GM12891 (cell line): ENCODE data around the gene OR2H1.

Experiments used
- DNase-seq: peaks from one replicate; pipeline ENCODE4 v3.0.0; 2011; ENCODE audit warnings: low spot score; ENCODE audit not compliant: insufficient read length
- FAIRE-seq: peaks from 2 replicates; lab custom pipeline; 2011; peaks lifted over from hg19 to GRCh38; lab: Jason Lieb, UNC
- PAX5 ChIP-seq: IDR thresholded peaks from 2 replicates; pipeline ENCODE4 v1.6.1; 2011; ENCODE audit warnings: low read length, moderate library complexity, mild to moderate bottlenecking; ENCODE audit not compliant: insufficient read depth, severe bottlenecking
- POLR2A ChIP-seq: IDR thresholded peaks from 2 replicates; pipeline ENCODE4 v1.6.1; 2011; ENCODE audit warnings: low read depth, low read length, control low read depth
- POLR2AphosphoS5 ChIP-seq: IDR thresholded peaks from 2 replicates; pipeline ENCODE4 v1.6.1; 2011; ENCODE audit warnings: low read depth, low read length, control low read depth
- POU2F2 ChIP-seq: IDR thresholded peaks from 2 replicates; pipeline ENCODE4 v1.6.1; 2011; ENCODE audit warnings: low read depth, mild to moderate bottlenecking, control low read depth, low read length, moderate library complexity
- SPI1 ChIP-seq: IDR thresholded peaks from 2 replicates; pipeline ENCODE4 v1.6.1; 2011; ENCODE audit warnings: low read depth, low read length, control low read depth
- TAF1 ChIP-seq: IDR thresholded peaks from 2 replicates; pipeline ENCODE4 v1.6.1; 2011; ENCODE audit warnings: low read depth, low read length, control low read depth

Gene OR2H1

DNA sequence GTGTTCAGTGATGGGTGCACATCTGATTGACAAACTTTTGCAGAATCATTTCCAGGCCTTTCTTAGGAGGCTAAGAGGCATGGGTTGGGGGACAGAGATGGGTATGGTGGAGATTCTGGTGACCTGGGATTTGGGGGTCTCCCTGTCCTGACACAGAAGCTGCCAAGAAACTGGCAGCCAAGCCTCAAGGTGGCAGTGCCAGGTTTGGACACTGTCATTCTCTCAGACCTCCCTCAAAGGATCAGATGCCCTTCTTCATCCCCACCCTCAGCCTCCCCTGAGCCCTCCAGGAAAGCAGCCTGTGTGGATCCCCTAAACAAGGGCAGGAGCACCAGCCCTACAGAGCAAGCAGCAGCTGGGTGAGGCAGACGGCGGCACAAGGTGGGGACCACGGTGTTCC lies 48.9 kb downstream of the OR2H1 start:
- TF ChIP-seq POLR2A (no peak), POLR2AphosphoS5 (no peak), POU2F2 (no peak), TAF1 (no peak), PAX5 (no peak)
- DNase-seq: no peak
- no peak for FAIRE-seq

- TF ChIP-seq POLR2A (no peak), POU2F2 (no peak)
- FAIRE-seq (no peak), DNase-seq (no peak)
These were observed 49.6 kb downstream of the OR2H1 start for GRCh38 chr6:29506446-29507067.

- no peak for DNase-seq
- TF ChIP-seq TAF1: no peak
- TF ChIP-seq POLR2A: no peak
- TF ChIP-seq POLR2AphosphoS5: no peak
- no peak for TF ChIP-seq POU2F2
- no peak for TF ChIP-seq SPI1
- no peak for TF ChIP-seq PAX5
- no peak for FAIRE-seq
These were observed 50.4 kb downstream of the OR2H1 start for GRCh38 chr6:29507319-29507718.

DNA sequence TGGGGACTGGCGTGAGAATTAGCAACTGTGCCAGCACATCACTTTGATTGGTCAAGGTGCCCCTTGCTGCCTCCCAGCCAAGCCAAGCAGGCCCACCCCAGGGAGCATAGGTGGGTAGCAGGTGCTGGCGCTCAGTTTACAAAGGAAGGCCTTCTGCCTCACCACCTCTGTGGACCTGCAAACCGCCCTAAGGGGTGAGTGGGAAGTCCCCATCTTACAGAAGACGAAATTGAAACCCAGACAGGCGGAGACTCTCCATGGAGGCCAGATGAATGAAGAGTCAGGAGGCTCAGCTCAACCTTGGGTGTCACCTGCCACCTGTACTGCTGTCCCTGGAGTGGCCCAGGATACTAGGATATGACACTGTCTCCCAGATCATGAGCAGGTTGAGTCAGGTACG lies 52.3 kb downstream of the OR2H1 start:
- FAIRE-seq: peak; percentile 57
- DNase-seq: no peak
- TF ChIP-seq TAF1: no peak
- TF ChIP-seq SPI1: no peak
- TF ChIP-seq POLR2AphosphoS5: no peak
- no peak for TF ChIP-seq POU2F2
- no peak for TF ChIP-seq POLR2A
- TF ChIP-seq PAX5: no peak

DNA sequence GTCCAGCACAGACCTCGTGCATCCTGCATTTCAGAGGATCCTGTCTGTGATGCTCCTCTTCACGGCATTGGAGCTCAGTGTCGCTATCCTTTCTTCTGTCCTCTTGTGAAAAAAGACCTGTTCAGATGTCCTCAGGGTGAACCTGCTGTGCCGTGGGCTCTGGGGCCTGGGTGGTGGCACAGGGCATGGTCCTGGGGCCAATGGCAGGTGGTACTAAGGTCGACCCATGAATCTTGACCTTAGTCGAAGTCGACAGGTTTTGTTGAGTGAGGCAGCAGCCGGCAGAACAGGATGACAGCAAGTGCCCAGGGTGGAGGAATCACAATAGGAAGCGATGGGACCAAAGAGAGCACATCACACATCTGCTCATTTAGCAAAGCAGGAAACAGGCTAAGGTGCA lies 52.8 kb downstream of the OR2H1 start:
- DNase-seq (no peak), FAIRE-seq (no peak)
- TF ChIP-seq PAX5 (no peak), POU2F2 (no peak), TAF1 (no peak), SPI1 (no peak), POLR2A (no peak), POLR2AphosphoS5 (no peak)

- FAIRE-seq (no peak), DNase-seq (no peak)
- TF ChIP-seq TAF1 (no peak), PAX5 (no peak), POU2F2 (no peak), POLR2AphosphoS5 (no peak), SPI1 (no peak), POLR2A (no peak)
These were observed 53.2 kb downstream of the OR2H1 start for GRCh38 chr6:29510202-29510601.

DNA sequence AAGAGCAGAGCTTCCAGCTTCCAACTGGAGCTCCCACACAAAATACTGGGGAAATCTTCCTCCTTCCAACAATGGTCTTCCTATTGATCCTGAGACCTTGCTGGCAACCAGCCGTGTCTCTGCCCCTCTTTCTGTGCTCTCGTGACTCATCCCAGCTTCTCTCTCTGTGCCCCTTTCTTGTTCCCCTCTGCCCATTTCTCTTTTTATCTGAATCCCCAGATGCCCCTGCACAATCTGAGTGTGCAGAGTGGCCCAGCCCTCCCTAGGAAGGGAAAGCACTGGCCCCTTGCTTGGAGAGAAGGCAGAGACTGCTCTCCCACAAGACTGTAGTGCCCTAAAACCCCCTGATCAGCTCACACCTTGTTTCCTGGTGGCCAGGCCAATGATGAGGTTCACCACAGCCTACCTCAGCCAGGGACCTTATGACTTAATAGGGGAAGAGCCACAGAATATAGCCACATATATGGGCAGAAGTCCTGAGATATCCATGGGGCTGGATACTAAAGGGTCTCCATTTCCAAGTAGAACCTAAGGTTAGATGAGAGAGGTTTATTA lies 53.9 kb downstream of the OR2H1 start:
- FAIRE-seq (no peak), DNase-seq (no peak)
- no peak for TF ChIP-seq TAF1
- TF ChIP-seq POLR2AphosphoS5: no peak
- TF ChIP-seq POLR2A: no peak
- TF ChIP-seq PAX5: no peak
- TF ChIP-seq POU2F2: no peak
- TF ChIP-seq SPI1: no peak
